ENCODE data around the gene ELMO1. TPM values are rescaled to one million over a fixed set of nuclear protein-coding genes. Genes with fewer than 3 reads are reported as not detected.

The ELMO1 gene
- total RNA-seq, 4 donors from 2014 or later, result 11.5 to 19.9 (median 17.4) TPM

DNA sequence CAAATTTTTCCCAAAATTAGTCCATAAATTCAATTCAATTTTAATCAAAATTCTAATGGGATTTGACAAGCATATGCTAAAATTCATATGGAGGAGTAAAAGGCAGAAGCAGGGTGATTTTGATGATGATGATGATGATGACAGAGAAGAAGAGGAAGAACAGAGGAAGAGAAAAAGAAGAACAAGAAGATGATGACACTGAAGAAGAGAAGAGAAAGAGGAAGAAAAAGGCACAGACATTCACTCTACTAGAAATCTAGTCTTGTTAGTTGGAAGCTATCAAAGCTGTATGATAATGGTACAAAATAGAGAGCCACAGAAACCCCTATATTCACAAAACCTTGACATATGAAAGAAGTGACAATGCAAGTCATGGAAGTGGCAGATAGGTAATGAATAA, 157.9 kb downstream of the ELMO1 start:
- TF ChIP-seq, protein P1, sequence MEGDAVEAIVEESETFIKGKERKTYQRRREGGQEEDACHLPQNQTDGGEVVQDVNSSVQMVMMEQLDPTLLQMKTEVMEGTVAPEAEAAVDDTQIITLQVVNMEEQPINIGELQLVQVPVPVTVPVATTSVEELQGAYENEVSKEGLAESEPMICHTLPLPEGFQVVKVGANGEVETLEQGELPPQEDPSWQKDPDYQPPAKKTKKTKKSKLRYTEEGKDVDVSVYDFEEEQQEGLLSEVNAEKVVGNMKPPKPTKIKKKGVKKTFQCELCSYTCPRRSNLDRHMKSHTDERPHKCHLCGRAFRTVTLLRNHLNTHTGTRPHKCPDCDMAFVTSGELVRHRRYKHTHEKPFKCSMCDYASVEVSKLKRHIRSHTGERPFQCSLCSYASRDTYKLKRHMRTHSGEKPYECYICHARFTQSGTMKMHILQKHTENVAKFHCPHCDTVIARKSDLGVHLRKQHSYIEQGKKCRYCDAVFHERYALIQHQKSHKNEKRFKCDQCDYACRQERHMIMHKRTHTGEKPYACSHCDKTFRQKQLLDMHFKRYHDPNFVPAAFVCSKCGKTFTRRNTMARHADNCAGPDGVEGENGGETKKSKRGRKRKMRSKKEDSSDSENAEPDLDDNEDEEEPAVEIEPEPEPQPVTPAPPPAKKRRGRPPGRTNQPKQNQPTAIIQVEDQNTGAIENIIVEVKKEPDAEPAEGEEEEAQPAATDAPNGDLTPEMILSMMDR (IDR thresholded peaks at IDR 0.05), result no peak
- TF ChIP-seq POLR2A (IDR thresholded peaks at IDR 0.05), result no peak
- no peak for DNase-seq (ENCODE audit: low spot score in 2 of 2)
- no peak overlapping the region for H3K4me3 ChIP-seq (ENCODE audit: low read depth, poor library complexity, severe bottlenecking)
- intact Hi-C loops (cut with DNase I; ENCODE audit: low total_unique reads), result loop anchor here (2.0 kb wide), 1 partner anchor 18 kb away; no protein-coding TSS in a partner anchor

DNA sequence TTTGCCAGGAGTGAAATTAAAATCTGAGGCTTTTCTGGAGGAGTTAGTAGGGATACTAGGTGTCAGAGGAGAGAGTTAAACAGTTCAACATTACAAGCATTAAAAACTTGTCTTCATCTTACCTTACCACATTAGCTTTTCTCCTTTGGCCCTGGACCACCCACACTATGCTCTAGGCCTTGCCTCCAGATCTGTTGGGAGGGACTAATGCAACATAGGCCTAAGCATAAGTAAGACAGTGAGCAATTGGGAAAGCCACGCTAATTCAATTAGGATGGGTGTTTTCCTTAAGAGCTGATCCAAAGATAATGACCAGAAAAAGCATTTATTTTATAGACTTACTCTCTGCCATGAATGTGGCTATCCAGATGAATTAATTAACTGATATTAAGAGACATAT, 158.9 kb downstream of the ELMO1 start:
- no peak for DNase-seq (ENCODE audit: low spot score in 2 of 2)
- TF ChIP-seq POLR2A (IDR thresholded peaks at IDR 0.05), result no peak
- TF ChIP-seq, protein P1 (IDR thresholded peaks at IDR 0.05), result no peak
- no peak overlapping the region for H3K4me3 ChIP-seq (ENCODE audit: low read depth, poor library complexity, severe bottlenecking)
- intact Hi-C loops (cut with DNase I; ENCODE audit: low total_unique reads), result loop anchor here (2.0 kb wide), 1 partner anchor 17 kb away; no protein-coding TSS in a partner anchor
- WGBS, 2 donors, result 63 to 68% methylated on average over 1 of the region's 1 CpG

DNA sequence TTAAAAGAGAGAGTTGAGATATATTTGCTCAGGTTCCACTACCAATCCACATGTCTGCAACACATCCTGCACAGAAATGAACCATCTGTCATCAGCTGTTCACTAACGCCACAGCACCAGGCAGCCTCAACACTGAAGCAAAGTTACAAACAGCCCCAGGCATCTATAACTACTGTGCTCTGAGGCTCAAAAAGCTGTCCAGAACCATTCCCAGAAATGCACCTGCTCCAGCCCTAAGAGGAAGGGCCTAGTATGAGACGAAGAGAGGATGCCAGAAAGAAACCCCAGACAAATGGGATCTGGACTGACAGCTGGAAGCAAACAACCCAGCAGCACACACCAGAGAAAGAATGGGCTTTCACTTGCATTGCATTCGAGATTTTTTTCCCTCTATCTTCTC, 159.3 kb downstream of the ELMO1 start:
- no peak for DNase-seq (ENCODE audit: low spot score in 2 of 2)
- no peak overlapping the region for H3K4me3 ChIP-seq (ENCODE audit: low read depth, poor library complexity, severe bottlenecking)
- intact Hi-C loops (cut with DNase I; ENCODE audit: low total_unique reads), result no loop called here
- 64 to 68% methylated on average over 3 of the region's 3 CpGs for WGBS, 2 donors
- TF ChIP-seq, protein P1 (IDR thresholded peaks at IDR 0.05), result no peak
- TF ChIP-seq POLR2A (IDR thresholded peaks at IDR 0.05), result no peak

- 67 to 70% methylated on average over 5 of the region's 5 CpGs for WGBS, 2 donors
- no peak overlapping the region for H3K4me3 ChIP-seq (ENCODE audit: low read depth, poor library complexity, severe bottlenecking)
- no peak for DNase-seq (ENCODE audit: low spot score in 2 of 2)
- TF ChIP-seq, protein P1 (IDR thresholded peaks at IDR 0.05), result no peak
- TF ChIP-seq POLR2A (IDR thresholded peaks at IDR 0.05), result no peak
- intact Hi-C loops (cut with DNase I; ENCODE audit: low total_unique reads), result no loop called here
These were observed 161.4 kb downstream of the ELMO1 start for GRCh38 chr7:37287131-37287855.

GRCh38 chr7:37286454-37286832, 162.2 kb downstream of the ELMO1 start:
- no peak for DNase-seq (ENCODE audit: low spot score in 2 of 2)

More at GRCh38 chr7:37286454-37286832, 162.2 kb downstream of the ELMO1 start:
- TF ChIP-seq, protein P1 (IDR thresholded peaks at IDR 0.05), result no peak
- TF ChIP-seq POLR2A (IDR thresholded peaks at IDR 0.05), result no peak
- H3K4me3 ChIP-seq (ENCODE audit: low read depth, poor library complexity, severe bottlenecking), result no peak overlapping the region
- intact Hi-C loops (cut with DNase I; ENCODE audit: low total_unique reads), result no loop called here
- WGBS, 2 donors, result 53 to 64% methylated on average over 2 of the region's 2 CpGs

All from lower leg skin (tissue), 4 donors.